ENCODE measurements around the gene FARP1. TPM values are rescaled to one million over a fixed set of nuclear protein-coding genes. Genes with fewer than 3 reads are reported as not detected.

FARP1 gene, protein sequence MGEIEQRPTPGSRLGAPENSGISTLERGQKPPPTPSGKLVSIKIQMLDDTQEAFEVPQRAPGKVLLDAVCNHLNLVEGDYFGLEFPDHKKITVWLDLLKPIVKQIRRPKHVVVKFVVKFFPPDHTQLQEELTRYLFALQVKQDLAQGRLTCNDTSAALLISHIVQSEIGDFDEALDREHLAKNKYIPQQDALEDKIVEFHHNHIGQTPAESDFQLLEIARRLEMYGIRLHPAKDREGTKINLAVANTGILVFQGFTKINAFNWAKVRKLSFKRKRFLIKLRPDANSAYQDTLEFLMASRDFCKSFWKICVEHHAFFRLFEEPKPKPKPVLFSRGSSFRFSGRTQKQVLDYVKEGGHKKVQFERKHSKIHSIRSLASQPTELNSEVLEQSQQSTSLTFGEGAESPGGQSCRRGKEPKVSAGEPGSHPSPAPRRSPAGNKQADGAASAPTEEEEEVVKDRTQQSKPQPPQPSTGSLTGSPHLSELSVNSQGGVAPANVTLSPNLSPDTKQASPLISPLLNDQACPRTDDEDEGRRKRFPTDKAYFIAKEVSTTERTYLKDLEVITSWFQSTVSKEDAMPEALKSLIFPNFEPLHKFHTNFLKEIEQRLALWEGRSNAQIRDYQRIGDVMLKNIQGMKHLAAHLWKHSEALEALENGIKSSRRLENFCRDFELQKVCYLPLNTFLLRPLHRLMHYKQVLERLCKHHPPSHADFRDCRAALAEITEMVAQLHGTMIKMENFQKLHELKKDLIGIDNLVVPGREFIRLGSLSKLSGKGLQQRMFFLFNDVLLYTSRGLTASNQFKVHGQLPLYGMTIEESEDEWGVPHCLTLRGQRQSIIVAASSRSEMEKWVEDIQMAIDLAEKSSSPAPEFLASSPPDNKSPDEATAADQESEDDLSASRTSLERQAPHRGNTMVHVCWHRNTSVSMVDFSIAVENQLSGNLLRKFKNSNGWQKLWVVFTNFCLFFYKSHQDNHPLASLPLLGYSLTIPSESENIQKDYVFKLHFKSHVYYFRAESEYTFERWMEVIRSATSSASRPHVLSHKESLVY
- 266 and 278 TPM in 2 replicates for total RNA-seq
- long read RNA-seq, full-length matches to known transcripts, result 17 of 112 reads
- long read RNA-seq, partial matches to known transcripts, result 59 of 112 reads
- long read RNA-seq, other reads (novel, unspliced or antisense), result 36 of 112 reads

DNA sequence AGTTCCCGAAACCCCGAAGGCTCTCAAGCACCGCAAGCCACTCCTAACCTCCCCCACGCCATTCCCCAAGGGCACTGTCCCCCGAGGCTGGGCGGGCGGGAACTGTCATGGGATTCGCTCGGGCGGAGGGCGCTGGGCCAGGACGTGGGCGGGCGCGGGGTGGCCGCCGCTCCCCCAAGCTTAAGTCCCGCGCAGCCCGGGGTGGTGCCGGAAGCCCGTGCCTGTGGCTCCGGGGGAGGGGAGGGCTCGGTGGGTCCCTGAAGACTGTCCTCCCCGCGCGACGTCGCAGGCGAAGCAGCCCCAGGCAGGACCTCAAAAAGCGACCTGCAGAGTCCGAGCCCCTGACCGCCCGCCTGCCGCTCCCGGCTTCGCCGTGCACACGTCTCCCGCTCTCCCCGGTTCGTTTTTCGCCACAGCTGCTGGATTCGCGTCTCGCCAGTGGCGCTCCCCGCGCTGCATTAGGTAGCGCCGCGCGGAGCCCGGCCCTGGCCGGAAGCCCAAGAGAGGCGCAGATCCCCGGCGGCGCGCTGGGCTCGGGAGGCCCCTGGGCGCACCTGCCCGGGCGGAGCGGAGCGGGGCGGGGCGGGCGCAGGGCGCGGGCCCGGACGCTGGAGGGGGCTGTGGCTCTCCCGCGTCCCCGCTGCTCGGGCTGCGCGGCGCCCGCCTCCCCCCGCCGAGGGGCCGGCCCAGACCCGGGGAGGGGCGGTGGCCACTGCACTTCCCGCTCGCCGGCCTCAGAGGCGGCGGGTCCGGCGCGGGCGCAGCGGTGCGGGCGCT is at the start of gene FARP1:
Gene FARP1, plus strand, starts transcription at position 715 of the 777 bp plus-strand sequence. CDS start 70,149 bp downstream, outside the sequence.
- H3K4me1 Mint-ChIP-seq (ENCODE audit: low read depth), result peaks cover 30% of the 10 kb centered on the region
- peak; percentile 91 for DNase-seq (ENCODE audit: low spot score, unreplicated experiment)
- peak within 1 kb of the TSS; percentile 91 for H3K27ac Mint-ChIP-seq
- H3K27me3 Mint-ChIP-seq, result peaks cover 3% of the 10 kb centered on the region
- H3K9me3 Mint-ChIP-seq (ENCODE audit: low read depth), result no peaks in the 10 kb centered on the region
- peak within 1 kb of the TSS; percentile 97 for H3K4me3 Mint-ChIP-seq (ENCODE audit: low read depth)
- H3K36me3 Mint-ChIP-seq (ENCODE audit: insufficient read depth), result no peaks in the 10 kb centered on the region
- TF ChIP-seq, protein P1, sequence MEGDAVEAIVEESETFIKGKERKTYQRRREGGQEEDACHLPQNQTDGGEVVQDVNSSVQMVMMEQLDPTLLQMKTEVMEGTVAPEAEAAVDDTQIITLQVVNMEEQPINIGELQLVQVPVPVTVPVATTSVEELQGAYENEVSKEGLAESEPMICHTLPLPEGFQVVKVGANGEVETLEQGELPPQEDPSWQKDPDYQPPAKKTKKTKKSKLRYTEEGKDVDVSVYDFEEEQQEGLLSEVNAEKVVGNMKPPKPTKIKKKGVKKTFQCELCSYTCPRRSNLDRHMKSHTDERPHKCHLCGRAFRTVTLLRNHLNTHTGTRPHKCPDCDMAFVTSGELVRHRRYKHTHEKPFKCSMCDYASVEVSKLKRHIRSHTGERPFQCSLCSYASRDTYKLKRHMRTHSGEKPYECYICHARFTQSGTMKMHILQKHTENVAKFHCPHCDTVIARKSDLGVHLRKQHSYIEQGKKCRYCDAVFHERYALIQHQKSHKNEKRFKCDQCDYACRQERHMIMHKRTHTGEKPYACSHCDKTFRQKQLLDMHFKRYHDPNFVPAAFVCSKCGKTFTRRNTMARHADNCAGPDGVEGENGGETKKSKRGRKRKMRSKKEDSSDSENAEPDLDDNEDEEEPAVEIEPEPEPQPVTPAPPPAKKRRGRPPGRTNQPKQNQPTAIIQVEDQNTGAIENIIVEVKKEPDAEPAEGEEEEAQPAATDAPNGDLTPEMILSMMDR (IDR thresholded peaks at IDR 0.05; ENCODE audit: unreplicated experiment), result peak; percentile 51

- no peak for DNase-seq (ENCODE audit: low spot score, unreplicated experiment)
- no peaks in the 10 kb centered on the region for H3K4me1 Mint-ChIP-seq (ENCODE audit: low read depth)
- peaks cover 14% of the 10 kb centered on the region for H3K9me3 Mint-ChIP-seq (ENCODE audit: low read depth)
- no peak overlapping the region for H3K27ac Mint-ChIP-seq
- H3K4me3 Mint-ChIP-seq (ENCODE audit: low read depth), result no peak overlapping the region
- TF ChIP-seq, protein P1 (IDR thresholded peaks at IDR 0.05; ENCODE audit: unreplicated experiment), result no peak
- peaks cover 2% of the 10 kb centered on the region for H3K36me3 Mint-ChIP-seq (ENCODE audit: insufficient read depth)
- H3K27me3 Mint-ChIP-seq, result no peaks in the 10 kb centered on the region
Observed at GRCh38 chr13:98094678-98095266, 48.1 kb upstream of the FARP1 start.

DNA sequence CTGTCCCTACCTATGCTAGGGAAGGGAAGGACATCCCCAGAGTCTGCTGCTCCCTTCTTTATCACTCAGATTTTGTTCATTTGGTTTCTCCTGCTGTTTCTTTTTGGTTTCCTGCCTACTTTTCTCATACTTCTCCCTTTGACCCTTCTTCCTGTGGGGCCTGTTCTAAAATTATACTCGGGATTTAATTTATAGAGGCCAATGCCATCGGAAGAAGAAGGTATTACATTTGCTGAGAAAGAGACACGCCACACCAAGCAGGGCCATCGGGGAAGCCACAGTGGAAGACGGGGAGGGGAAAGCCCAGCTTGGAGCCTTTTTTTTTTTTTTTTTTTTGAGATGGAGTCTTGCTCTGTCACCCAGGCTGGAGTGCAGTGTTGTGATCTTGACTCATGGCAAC is 46.8 kb upstream of the FARP1 start:
- TF ChIP-seq, protein P1 (IDR thresholded peaks at IDR 0.05; ENCODE audit: unreplicated experiment), result no peak
- Mint-ChIP-seq H3K36me3 (ENCODE audit: insufficient read depth) (peaks cover 2% of the 10 kb centered on the region), H3K4me3 (ENCODE audit: low read depth) (no peak overlapping the region), H3K27me3 (no peaks in the 10 kb centered on the region), H3K9me3 (ENCODE audit: low read depth) (peaks cover 11% of the 10 kb centered on the region), H3K27ac (no peak overlapping the region), H3K4me1 (ENCODE audit: low read depth) (no peaks in the 10 kb centered on the region)
- no peak for DNase-seq (ENCODE audit: low spot score, unreplicated experiment)

DNA sequence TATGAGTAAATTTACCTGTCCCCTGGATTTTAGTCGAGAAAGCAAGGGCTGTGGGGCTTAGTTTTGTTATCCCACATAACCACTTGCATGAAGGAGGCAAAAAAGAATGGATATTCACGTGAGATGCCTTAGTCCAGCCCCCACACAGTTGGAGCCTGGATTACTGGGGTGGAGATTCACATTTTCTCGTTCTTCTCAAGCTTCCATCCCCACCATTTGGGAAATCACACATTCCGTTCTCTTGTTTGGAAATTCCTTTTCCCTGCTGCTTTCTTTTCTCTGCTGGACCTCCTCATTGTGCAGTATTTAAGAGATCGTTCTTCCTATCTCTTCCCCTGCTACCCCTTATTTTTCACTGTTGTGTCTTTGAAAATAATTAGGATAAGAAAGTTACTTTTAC is 45.1 kb upstream of the FARP1 start:
- H3K27me3 Mint-ChIP-seq, result no peaks in the 10 kb centered on the region
- peaks cover 2% of the 10 kb centered on the region for H3K36me3 Mint-ChIP-seq (ENCODE audit: insufficient read depth)
- H3K4me1 Mint-ChIP-seq (ENCODE audit: low read depth), result no peaks in the 10 kb centered on the region
- no peak overlapping the region for H3K4me3 Mint-ChIP-seq (ENCODE audit: low read depth)
- no peak overlapping the region for H3K27ac Mint-ChIP-seq
- peaks cover 9% of the 10 kb centered on the region for H3K9me3 Mint-ChIP-seq (ENCODE audit: low read depth)
- TF ChIP-seq, protein P1 (IDR thresholded peaks at IDR 0.05; ENCODE audit: unreplicated experiment), result no peak
- DNase-seq (ENCODE audit: low spot score, unreplicated experiment), result no peak
